ENCODE data around the gene MAD2L1BP.
A peak's percentile ranks its signal among the peaks of the same experiment; 100 is the strongest.
"Not testable (repeated sequence)": the region's sequence is repeated elsewhere in the genome, so short reads cannot be mapped to it uniquely, and the experiment has no call there.

The MAD2L1BP gene, protein sequence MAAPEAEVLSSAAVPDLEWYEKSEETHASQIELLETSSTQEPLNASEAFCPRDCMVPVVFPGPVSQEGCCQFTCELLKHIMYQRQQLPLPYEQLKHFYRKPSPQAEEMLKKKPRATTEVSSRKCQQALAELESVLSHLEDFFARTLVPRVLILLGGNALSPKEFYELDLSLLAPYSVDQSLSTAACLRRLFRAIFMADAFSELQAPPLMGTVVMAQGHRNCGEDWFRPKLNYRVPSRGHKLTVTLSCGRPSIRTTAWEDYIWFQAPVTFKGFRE

DNA sequence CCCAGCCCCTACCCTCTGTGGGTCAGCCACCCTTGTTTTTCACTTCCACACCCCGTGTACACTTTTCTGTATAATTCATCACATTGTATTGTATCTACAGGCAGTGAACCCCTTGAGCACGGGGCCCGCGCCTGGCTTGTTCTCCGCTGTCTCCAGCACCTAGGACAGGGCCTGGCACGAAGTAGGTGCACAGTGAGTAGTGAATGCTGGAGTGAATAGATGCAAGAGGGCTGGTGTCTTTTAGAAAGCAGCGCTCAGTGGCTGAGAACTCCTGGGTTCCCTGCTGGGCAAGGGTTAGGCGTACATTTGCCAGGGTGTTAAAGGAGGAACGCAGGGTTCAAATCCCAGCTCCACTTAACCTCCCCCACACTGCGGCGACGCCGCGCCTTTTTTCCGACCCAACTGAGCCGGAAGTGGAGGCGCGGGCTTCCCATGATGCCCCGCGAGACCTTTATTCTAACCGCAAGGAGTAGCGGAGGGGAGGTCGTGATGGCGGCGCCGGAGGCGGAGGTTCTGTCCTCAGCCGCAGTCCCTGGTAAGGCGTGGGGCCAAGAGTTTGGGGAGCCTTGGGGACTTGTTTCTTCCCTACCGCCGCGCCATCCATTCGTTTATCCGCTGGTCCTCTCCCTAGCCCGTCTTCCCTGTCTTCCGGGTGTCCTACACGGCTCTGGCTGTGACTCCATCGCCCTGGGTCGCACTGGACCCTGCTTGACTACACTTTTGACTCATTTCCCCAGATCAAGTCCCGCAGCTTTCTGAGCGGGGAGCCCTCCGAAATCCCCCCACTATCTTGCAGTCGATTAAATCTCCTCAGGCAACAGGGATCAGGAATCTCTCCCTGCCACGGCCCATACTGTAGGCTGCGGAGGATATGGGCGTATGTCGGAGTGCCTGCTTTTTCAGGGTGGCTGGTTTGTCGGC lies at the start of gene MAD2L1BP:
TSS of gene MAD2L1BP (plus strand) at position 454 of the 921 bp plus-strand sequence. CDS start at position 490, 36 bp downstream.
- peak in 1 of 2 experiments; percentile 46 for DNase-seq (ENCODE audit: low read depth in 2 of 2)

DNA sequence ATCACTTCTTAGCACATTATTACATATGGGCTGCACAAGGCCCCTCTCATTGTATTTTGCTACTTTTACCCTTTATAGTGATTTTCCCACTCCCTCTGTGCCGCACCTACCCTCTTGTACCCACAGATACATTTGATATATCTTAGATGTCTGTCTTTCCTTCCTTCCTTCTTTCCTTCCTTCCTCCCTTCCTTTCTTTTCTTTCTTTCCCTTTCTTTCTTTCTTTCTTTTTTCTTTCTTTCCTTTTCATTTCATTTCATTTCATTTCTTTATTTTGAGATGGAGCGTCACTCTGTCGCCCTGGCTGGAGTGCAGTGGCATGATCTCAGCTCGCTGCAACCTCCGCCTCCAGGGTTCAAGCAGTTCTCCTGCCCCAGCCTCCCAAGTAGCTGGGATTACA lies 47.4 kb upstream of the MAD2L1BP start:
- DNase-seq (ENCODE audit: low read depth in 2 of 2): no peak

DNA sequence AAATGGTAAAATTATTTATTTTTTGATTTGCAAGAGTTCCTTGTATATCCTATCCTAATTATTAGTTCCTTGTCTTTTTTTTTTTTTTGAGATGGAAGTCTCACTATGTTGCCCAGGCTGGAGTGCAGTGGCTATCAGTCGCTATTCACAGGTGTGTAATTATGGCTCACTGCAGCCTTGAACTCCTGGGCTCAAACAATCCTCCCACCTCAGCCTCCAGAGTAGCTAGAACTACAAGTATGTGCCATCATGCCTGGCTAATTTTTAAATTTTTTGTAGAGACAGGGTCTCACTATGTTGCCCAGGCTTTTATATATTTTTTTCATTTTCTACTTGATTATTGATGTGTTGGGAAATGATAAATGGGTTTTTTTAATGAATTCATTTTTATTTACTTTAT lies 46.1 kb upstream of the MAD2L1BP start:
- not testable (repeated sequence) for DNase-seq (ENCODE audit: low read depth in 2 of 2)

DNA sequence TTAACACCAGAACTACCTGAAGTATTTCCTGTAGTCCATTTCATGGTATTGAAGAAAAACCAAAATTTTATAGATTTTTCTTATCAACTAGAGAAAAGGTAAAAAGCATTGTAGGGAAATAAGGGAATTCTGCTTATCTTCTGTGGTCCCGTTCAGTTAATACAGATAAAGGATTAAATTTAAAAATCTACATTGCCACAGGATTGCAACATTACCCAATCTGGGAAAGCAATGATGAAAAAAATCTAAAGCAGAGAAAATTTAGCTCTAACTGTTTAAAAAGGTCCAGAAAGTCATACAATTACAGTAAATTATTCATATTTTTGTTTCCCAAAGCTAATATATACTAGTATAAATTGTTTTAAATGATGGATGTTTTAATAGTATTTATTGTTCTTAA lies 41.7 kb upstream of the MAD2L1BP start:
- DNase-seq (ENCODE audit: low read depth in 2 of 2): no peak

DNA sequence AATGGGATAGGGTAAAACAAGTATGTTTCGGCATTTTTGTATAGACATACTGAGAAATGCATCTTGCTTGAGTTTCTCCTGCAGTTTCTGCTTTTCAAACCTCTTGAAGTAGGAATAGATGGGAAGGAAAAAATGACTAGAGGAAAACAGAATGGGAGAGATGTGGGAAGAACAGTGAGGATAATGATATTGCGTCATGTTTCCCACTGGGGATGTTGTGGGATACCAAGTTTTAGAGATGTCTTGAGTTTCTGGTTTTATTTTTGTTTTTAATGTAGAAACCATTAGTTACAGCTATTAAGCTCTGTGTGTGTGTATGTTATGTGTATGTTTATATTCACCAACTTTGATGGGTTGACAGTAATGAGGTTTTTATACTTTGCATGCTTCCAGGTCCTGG lies 35.0 kb upstream of the MAD2L1BP start:
- no peak for DNase-seq (ENCODE audit: low read depth in 2 of 2)

DNA sequence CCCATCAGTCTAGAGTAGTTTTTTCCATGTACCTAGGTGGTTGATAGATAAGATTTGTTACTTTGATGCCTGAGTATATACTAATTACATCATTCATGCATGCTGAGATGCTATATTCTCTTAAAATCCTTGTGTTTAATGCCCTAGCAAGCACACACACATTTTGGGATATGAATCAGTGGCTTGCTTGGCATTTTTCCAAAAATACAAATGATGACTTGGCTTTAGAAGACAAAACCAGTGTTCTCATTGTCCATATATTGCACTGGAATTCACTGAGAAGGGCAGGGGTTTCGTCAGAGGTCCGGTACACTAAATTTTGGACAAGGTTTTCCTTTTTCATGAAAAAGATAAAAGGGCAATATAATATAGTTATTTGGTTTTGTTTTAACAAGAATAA lies 31.5 kb upstream of the MAD2L1BP start:
- peak; percentile 39 to 48 for DNase-seq (ENCODE audit: low read depth in 2 of 2)

DNA sequence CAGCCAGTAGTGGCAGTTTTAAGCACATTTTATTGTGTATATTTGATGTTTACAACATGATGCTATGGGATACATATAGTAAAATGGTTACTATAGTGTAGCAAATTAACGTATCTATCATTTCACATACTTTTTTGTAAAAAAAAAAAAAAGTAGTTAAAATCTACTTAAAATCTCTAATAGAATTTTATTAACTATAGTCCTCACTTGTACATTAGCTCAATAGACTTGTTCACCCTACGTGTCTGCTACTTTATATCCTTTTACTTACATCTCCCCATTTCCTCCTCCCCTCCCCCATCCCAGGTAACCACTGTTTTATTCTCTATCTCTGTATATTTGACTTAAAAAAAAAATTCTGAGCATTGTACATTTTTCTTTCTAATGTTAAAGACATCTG lies 29.6 kb upstream of the MAD2L1BP start:
- no peak for DNase-seq (ENCODE audit: low read depth in 2 of 2)

DNA sequence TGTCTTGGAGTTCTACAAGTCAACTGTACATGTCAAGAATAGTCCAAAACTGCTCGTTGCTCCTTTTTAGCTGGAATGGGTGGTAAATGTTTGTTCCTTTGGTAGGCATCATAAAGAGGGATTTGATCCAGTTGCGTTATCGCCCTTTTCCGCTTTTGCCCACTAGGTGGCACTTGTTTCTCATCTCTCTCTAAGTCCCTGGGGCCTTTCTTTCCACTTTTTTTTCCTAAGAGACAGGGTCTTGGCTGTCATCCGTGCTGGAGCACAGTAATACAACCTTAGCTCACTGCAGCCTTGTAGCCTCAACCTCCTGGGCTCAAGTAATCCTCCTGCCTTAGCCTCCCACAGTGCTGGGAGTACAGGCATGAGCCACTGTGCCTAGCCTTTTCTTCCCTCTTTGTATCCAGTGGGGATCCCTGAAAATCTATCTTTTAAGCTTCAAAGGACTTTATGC lies 27.3 kb upstream of the MAD2L1BP start:
- peak; percentile 48 to 53 for DNase-seq (ENCODE audit: low read depth in 2 of 2)

DNA sequence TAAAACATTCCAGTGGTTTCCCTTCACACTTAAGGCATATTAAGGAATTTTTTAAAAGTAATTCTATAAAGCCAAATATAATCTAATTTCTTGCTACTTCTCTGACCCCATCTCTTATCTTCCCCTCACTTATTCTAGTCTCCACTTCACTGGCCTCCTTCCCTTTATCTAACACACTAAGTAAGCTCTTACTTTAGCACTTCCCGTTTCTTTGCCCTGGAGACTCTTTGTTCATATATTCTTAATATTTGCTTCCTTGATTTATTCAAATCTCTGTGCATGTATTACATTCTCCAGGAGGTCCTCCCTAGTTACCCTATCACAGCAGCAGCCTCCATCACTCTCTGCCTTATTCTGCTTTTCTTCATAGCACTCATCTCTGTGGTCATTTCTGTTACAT lies 26.8 kb upstream of the MAD2L1BP start:
- no peak for DNase-seq (ENCODE audit: low read depth in 2 of 2)

DNA sequence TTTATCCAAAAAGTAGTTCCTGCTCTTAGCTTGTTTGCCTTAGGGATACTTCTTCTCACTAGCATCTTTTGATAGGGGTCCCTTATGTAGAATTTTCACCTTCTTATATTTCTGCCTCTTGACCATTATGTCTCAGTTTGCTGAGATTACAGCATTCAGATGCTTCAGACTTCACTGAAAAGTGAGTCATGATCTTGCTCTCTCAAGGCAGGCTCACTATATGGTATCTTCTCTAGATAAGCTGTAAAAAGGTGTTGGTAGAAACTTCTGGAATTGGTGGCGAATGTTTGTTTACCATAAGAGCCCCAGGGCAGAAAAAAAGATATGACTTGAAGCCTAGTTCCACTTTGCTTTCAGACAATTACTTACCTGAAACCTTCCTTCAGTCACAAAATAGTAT lies 26.2 kb upstream of the MAD2L1BP start:
- DNase-seq (ENCODE audit: low read depth in 2 of 2): no peak

DNA sequence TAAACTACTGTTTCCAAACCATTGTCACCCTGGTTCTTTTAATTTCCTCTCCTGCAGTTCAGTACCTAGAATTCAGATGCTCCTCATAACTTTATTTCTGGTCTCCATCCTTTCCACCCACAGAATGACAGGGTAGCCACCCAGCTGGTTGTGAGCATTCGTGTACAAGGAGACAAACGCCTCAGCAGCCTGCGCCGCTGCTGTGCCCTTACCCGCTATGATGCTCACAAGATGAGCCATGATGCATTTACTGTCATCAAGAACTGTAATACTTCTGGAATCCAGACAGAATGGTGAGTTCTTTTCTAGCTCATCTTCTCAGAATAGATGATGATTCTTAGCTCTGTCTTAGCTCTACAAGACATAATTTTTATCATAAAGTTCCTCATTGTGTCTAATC lies 25.2 kb upstream of the MAD2L1BP start:
- DNase-seq (ENCODE audit: low read depth in 2 of 2): no peak

DNA sequence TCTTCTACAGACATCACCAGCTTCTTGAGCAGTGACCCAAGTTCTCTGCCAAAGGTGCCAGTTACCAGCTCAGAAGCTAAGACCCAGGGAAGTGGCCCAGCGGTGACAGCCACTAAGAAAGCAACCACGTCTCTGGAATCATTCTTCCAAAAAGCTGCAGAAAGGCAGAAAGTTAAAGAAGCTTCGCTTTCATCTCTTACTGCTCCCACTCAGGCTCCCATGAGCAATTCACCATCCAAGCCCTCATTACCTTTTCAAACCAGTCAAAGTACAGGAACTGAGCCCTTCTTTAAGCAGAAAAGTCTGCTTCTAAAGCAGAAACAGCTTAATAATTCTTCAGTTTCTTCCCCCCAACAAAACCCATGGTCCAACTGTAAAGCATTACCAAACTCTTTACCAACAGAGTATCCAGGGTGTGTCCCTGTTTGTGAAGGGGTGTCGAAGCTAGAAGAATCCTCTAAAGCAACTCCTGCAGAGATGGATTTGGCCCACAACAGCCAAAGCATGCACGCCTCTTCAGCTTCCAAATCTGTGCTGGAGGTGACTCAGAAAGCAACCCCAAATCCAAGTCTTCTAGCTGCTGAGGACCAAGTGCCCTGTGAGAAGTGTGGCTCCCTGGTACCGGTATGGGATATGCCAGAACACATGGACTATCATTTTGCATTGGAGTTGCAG lies 21.8 kb upstream of the MAD2L1BP start:
- DNase-seq (ENCODE audit: low read depth in 2 of 2): no peak

DNA sequence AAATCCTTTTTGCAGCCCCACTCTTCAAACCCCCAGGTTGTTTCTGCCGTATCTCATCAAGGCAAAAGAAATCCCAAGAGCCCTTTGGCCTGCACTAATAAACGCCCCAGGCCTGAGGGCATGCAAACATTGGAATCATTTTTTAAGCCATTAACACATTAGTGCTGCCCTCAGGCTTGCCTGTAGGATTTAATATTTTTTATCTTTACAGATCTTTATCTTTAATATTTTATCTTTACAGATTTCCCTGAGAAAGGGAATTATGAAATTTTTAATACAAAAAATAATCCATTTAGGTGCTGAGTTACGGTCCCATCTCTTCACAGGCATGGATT lies 21.3 kb upstream of the MAD2L1BP start:
- DNase-seq (ENCODE audit: low read depth in 2 of 2): no peak

DNA sequence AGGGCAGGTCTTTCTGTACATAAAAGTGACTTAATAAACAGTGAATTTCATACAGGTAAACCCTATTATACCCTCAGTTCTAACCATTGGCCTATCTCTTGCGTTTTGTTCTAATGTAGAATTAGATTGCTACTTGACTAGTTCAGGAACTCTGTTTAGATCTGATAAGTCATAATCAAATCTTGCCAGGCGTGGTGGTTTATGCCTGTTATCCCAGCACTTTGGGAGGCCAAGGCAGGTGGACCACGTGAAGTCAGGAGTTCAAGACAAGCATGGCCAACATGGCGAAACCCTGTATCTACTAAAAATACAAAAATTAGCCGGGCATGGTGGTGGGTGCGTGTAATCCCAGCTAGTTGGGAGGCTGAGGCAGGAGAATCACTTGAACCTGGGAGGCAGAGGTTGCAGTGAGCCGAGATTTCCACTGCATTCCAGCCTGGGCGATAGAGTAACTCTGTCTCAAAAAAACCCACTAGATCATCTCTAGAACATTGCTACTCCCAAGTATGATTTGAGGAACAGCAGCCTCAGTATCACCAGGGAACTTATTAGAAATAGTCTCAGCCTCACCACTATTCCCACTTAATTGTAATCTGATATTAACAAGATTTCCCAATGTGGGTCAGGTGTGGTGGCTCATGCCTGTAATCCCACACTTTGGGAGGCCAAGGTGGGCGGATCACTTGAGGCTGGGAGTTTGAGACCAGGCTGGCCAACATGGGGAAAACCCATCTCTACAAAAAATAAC lies 18.7 kb upstream of the MAD2L1BP start:
- no peak for DNase-seq (ENCODE audit: low read depth in 2 of 2)

DNA sequence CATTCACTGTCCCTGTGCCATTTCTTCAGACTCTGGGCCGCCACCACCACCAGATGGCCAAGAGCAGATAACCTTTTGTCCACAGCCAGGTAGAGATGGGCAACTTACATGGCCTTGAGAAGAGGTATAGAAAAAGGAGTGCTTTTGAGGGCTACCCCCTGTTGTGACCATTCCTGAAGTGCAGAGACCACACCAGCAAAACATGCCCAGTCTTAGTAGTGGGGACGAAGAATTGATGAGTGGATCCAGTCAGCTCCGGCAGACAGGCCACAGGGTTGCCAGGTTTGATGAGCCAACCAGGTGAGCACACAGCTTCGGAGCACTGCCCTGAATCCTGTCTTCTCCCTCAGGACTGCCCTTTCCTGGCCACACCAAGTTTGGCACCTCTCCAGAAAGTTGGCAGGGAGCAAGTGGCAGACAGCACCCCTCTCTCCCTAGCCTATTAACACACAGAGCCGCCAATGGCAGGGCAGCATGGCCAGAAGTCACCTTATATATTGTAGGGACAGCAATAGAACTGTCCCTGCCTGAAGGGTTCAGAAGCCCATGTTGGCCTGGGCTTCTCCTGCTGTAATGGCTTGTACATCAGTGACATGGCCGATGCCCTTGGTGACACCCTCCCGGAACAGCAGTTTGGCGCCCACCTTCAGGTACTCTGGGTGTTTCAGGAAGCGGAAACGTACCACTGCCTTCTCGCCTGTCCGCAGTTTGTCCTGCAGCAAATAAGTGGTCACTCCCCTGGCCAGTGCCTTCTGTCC lies 14.4 kb upstream of the MAD2L1BP start:
- no peak for DNase-seq (ENCODE audit: low read depth in 2 of 2)

DNA sequence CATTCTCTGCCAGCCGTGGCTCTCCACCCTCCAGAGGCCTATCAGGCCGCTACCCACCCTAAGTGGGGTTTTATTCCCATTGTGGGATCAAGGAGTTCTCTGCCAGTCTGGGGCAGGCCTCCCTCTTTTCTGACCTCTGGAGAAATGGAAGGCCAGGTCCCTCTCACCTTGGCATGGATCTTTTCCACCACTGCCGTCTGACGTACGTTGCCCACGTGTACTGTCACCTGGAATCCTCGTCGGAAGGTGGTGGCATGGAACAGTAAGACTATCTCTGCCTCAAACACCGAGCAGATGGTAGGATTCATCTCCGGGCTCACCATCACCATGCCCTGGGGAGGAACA lies 13.8 kb upstream of the MAD2L1BP start:
- no peak for DNase-seq (ENCODE audit: low read depth in 2 of 2)

DNA sequence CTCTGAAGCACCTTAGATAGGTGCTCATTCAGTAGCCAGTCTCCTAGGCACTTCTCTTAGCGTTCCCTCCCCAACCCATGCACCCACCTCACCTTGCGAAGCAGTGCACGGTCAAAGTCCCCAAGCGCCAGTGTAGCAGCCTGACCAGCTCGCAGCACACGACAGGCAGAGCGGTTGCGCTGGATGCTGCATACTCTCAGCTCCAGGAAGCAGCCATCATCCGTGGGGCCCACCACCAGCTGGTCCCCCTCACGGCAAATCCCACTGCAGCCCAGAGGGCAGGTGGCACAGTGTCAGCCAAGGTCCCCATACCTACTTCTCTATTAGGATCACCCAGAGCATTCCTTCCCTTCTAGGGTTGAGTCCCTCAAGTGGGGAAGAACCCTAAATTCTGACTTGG lies 13.1 kb upstream of the MAD2L1BP start:
- DNase-seq (ENCODE audit: low read depth in 2 of 2): no peak

DNA sequence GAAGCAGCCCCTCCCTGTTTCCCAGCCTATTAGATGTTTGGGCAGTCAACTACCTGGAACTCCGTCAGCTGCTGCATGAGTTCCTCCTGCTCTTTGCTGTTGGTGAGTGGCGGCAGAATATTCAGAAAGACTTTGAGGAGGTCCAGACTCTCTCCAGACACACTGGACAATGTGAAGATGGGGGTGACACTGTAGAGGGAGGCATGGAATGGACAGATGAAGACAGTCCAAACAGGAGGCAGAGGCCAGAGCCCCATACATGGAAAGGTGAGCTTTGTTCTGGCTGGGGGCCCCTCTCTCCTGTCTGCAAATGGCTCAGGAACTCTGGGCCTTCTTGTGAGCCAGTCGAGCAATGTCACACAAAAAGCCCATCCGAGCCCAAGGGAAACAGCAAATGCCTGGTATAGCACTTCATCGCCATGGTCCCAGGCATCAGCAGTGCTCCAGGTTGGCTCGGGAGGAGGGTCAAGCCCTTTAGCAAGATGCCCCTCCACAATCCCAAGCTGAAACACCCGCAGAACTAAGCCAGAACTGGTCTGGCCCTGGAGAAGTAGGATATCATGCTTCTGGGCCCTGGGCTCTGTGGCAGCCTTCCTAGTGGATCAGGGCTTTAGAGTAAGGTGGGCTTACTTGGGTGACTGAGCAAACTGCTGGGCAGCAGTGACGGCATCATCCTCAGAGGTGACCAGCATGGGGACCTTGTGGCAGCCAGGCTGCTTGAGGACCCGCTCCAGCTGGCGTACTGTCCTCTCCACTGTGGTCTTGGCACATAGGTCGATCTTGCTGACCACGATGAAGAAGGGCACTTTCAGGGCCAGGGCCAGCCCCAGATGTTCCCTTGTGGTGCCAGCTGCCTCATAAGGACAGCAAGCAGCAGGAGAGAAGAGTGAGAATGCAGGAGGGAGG lies 11.5 kb upstream of the MAD2L1BP start:
- no peak for DNase-seq (ENCODE audit: low read depth in 2 of 2)

DNA sequence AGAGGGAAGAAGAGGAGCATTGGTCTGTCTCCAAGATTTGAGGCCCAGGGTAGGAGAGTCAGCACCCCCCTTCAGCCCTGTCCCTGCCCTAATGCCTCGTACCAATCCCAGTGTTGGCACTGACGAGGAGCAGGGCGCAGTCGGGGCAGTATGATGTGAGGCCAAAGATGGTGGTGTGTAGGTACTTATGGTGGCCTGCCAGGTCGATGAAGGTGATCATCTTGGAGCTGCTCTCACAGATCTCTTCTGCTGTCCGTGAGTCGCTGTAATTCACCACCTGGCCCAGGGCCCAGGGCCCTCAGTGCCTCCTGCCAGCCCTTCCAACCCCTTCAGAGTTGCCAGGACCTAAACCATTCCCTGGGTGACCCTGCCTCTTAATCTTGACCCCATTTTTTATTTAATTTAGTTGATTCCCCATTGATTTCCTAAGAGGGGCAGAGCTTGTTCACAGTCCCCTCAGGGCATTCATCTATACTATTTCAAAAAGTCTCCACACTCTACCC lies 10.8 kb upstream of the MAD2L1BP start:
- no peak for DNase-seq (ENCODE audit: low read depth in 2 of 2)

DNA sequence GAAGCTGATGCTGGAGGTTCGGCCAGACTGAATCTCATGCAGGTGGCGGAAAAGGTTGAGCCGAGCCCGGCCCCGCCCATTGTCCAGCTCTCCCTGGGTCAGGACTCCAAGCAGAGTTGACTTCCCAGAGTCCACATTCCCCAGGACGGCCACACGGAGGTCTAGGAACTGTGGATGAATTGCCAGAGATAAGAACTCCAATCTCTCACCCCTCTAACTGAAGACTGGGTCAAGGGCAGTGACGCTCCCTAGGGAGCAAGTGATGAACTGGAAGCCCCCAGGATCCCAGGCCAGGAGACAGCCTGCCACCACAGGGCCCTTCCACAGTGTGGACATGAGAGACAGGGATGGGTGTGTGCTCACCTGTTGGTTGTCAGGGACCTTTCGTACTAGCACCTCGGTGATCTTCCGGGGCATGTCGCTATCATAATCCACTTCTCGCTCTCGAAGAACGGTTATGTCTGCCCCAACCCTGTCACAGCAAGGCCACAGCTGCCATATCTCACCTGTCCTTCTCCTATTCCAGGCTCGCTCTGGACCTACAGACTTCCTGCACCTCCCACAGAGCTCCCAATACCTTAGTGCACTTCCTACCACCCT lies 10.1 kb upstream of the MAD2L1BP start:
- no peak for DNase-seq (ENCODE audit: low read depth in 2 of 2)

All from fibroblast of skin of left quadriceps (primary cell).